GM12878 (cell line): ENCODE measurements around the gene IQSEC2. TPM values are rescaled to one million over a fixed set of nuclear protein-coding genes. Genes with fewer than 3 reads are reported as not detected.

Experiments
- polyA plus RNA-seq, 11 experiments: library from polyadenylated mRNA; depleted of rRNA in 4 of 11; unstranded in 6 of 11; stranded (reverse) in 5 of 11; fragments of >200 nt; fragmentation: Nextera tagmentation in 4 of 11; fragmentation: Illumina TruSeq in 1 of 11; extraction: Ambion mirVana in 4 of 11; extraction: Trizol in 1 of 11; gene quantifications; 1 replicate in 1 of 11; 2 replicates in 10 of 11; pipeline versions ENCODE4 v1.2.1 to v1.2.3, GENCODE V29; 2011 to 2016; ENCODE audit warnings: inconsistent platforms in 2 of 11, missing spikeins in 2 of 11, low read depth in 1 of 11
- small RNA-seq: library from RNA; depleted of rRNA; stranded (forward); fragments of <200 nt; gene quantifications from one replicate; pipeline ENCODE3, GENCODE V24; 2014
- total RNA-seq, 4 experiments: library from RNA; depleted of rRNA in 3 of 4; stranded (reverse); fragments of >200 nt in 3 of 4; fragmentation: Illumina TruSeq in 1 of 4; extraction: Trizol in 1 of 4; gene quantifications; 2 replicates each; pipeline versions ENCODE4 v1.2.1 to v1.2.3, GENCODE V29; 2013 to 2021

IQSEC2 gene
- total and polyA plus RNA-seq, 10 of the 15 experiments (the other 5 are each of a cell fraction or from before 2014, with no cell fraction given), result 0.01 to 0.23 (median 0.04) TPM; not detected in 3

Small RNA genes lying within 50 kb of the gene (small RNA-seq; reads per million reads assigned to genes)
- gene RF00019, result not detected

Other genes with a start within 250 kb of the IQSEC2 start
- 0.06 and 0.27 TPM in 2 replicates for gene GPR173, start 232.8 kb downstream of the IQSEC2 start, total RNA-seq (2014; rRNA removed)
- gene GPR173, start 232.8 kb downstream of the IQSEC2 start, total RNA-seq (2014; rRNA removed; fragmentation: Illumina TruSeq; extraction: Trizol), result 0.04 and 0.05 TPM in 2 replicates
- gene GPR173, start 232.8 kb downstream of the IQSEC2 start, total RNA-seq (2021), result 0.10 and 0.11 TPM in 2 replicates
- 0.10 and 0.14 TPM in 2 replicates for gene GPR173, start 232.8 kb downstream of the IQSEC2 start, polyA plus RNA-seq (2011; rRNA removed)
- gene GPR173, start 232.8 kb downstream of the IQSEC2 start, polyA plus RNA-seq (2014; fragmentation: Illumina TruSeq; extraction: Trizol), result 0.13 TPM in 2 replicates
- gene GPR173, start 232.8 kb downstream of the IQSEC2 start, polyA plus RNA-seq (2014; fragmentation: Nextera tagmentation; extraction: Ambion mirVana), result not detected
- gene GPR173, start 232.8 kb downstream of the IQSEC2 start, polyA plus RNA-seq (2014; rRNA removed), result 0.05 and 0.24 TPM in 2 replicates
- not detected for gene GPR173, start 232.8 kb downstream of the IQSEC2 start, polyA plus RNA-seq (2016; fragmentation: Nextera tagmentation; extraction: Ambion mirVana)
- 12.8 and 13.4 TPM in 2 replicates for gene TSPYL2, start 199.2 kb downstream of the IQSEC2 start, total RNA-seq (2014; rRNA removed)
- 12.3 and 12.9 TPM in 2 replicates for gene TSPYL2, start 199.2 kb downstream of the IQSEC2 start, total RNA-seq (2014; rRNA removed; fragmentation: Illumina TruSeq; extraction: Trizol)
- 16.0 and 16.1 TPM in 2 replicates for gene TSPYL2, start 199.2 kb downstream of the IQSEC2 start, total RNA-seq (2021)
- 19.9 and 20.1 TPM in 2 replicates for gene TSPYL2, start 199.2 kb downstream of the IQSEC2 start, polyA plus RNA-seq (2011; rRNA removed)
- gene TSPYL2, start 199.2 kb downstream of the IQSEC2 start, polyA plus RNA-seq (2014; fragmentation: Illumina TruSeq; extraction: Trizol), result 24.6 and 29.5 TPM in 2 replicates
- 1 to 10 TPM in 1 of 2 experiments, under 1 TPM in 1; 0.53 to 1.8 TPM for gene TSPYL2, start 199.2 kb downstream of the IQSEC2 start, polyA plus RNA-seq (2014; fragmentation: Nextera tagmentation; extraction: Ambion mirVana)
- gene TSPYL2, start 199.2 kb downstream of the IQSEC2 start, polyA plus RNA-seq (2014; rRNA removed), result 19.7 and 20.0 TPM in 2 replicates
- gene TSPYL2, start 199.2 kb downstream of the IQSEC2 start, polyA plus RNA-seq (2016; fragmentation: Nextera tagmentation; extraction: Ambion mirVana), result 10 to 100 TPM; 13.3 to 15.6 TPM
- 7.0 and 8.6 TPM in 2 replicates for gene KANTR, start 187.4 kb downstream of the IQSEC2 start, total RNA-seq (2014; rRNA removed)
- gene KANTR, start 187.4 kb downstream of the IQSEC2 start, total RNA-seq (2014; rRNA removed; fragmentation: Illumina TruSeq; extraction: Trizol), result 8.5 and 9.8 TPM in 2 replicates
- gene KANTR, start 187.4 kb downstream of the IQSEC2 start, total RNA-seq (2021), result 5.3 and 6.0 TPM in 2 replicates
- 14.8 and 21.1 TPM in 2 replicates for gene KANTR, start 187.4 kb downstream of the IQSEC2 start, polyA plus RNA-seq (2011; rRNA removed)
- 6.0 and 7.5 TPM in 2 replicates for gene KANTR, start 187.4 kb downstream of the IQSEC2 start, polyA plus RNA-seq (2014; fragmentation: Illumina TruSeq; extraction: Trizol)
- 1 to 10 TPM in 1 of 2 experiments, under 1 TPM in 1; 1.00 to 1.1 TPM for gene KANTR, start 187.4 kb downstream of the IQSEC2 start, polyA plus RNA-seq (2014; fragmentation: Nextera tagmentation; extraction: Ambion mirVana)
- 5.1 and 5.4 TPM in 2 replicates for gene KANTR, start 187.4 kb downstream of the IQSEC2 start, polyA plus RNA-seq (2014; rRNA removed)
- gene KANTR, start 187.4 kb downstream of the IQSEC2 start, polyA plus RNA-seq (2016; fragmentation: Nextera tagmentation; extraction: Ambion mirVana), result 1 to 10 TPM; 4.5 to 4.6 TPM
- gene KDM5C, start 56.4 kb downstream of the IQSEC2 start, total RNA-seq (2014; rRNA removed), result 48.0 and 59.2 TPM in 2 replicates
- 35.7 and 42.1 TPM in 2 replicates for gene KDM5C, start 56.4 kb downstream of the IQSEC2 start, total RNA-seq (2014; rRNA removed; fragmentation: Illumina TruSeq; extraction: Trizol)
- gene KDM5C, start 56.4 kb downstream of the IQSEC2 start, total RNA-seq (2021), result 99.4 and 110 TPM in 2 replicates
- 40.2 and 88.5 TPM in 2 replicates for gene KDM5C, start 56.4 kb downstream of the IQSEC2 start, polyA plus RNA-seq (2011; rRNA removed)
- 45.1 and 51.0 TPM in 2 replicates for gene KDM5C, start 56.4 kb downstream of the IQSEC2 start, polyA plus RNA-seq (2014; fragmentation: Illumina TruSeq; extraction: Trizol)
- 1 to 10 TPM; 1.5 TPM for gene KDM5C, start 56.4 kb downstream of the IQSEC2 start, polyA plus RNA-seq (2014; fragmentation: Nextera tagmentation; extraction: Ambion mirVana)
- 58.5 and 64.7 TPM in 2 replicates for gene KDM5C, start 56.4 kb downstream of the IQSEC2 start, polyA plus RNA-seq (2014; rRNA removed)
- 10 to 100 TPM; 49.0 to 54.9 TPM for gene KDM5C, start 56.4 kb downstream of the IQSEC2 start, polyA plus RNA-seq (2016; fragmentation: Nextera tagmentation; extraction: Ambion mirVana)
- 50.2 and 59.1 TPM in 2 replicates for gene SMC1A, start 141.1 kb upstream of the IQSEC2 start, total RNA-seq (2014; rRNA removed)
- 63.1 and 69.4 TPM in 2 replicates for gene SMC1A, start 141.1 kb upstream of the IQSEC2 start, total RNA-seq (2014; rRNA removed; fragmentation: Illumina TruSeq; extraction: Trizol)
- 127 and 141 TPM in 2 replicates for gene SMC1A, start 141.1 kb upstream of the IQSEC2 start, total RNA-seq (2021)
- 63.0 and 81.2 TPM in 2 replicates for gene SMC1A, start 141.1 kb upstream of the IQSEC2 start, polyA plus RNA-seq (2011; rRNA removed)
- 128 and 134 TPM in 2 replicates for gene SMC1A, start 141.1 kb upstream of the IQSEC2 start, polyA plus RNA-seq (2014; fragmentation: Illumina TruSeq; extraction: Trizol)
- 10 to 100 TPM; 25.6 to 29.6 TPM for gene SMC1A, start 141.1 kb upstream of the IQSEC2 start, polyA plus RNA-seq (2014; fragmentation: Nextera tagmentation; extraction: Ambion mirVana)
- 74.8 and 82.0 TPM in 2 replicates for gene SMC1A, start 141.1 kb upstream of the IQSEC2 start, polyA plus RNA-seq (2014; rRNA removed)
- 100 to 1,000 TPM; 157 to 158 TPM for gene SMC1A, start 141.1 kb upstream of the IQSEC2 start, polyA plus RNA-seq (2016; fragmentation: Nextera tagmentation; extraction: Ambion mirVana)
- gene RIBC1, start 141.3 kb upstream of the IQSEC2 start, total RNA-seq (2014; rRNA removed), result 0.33 and 0.56 TPM in 2 replicates
- 0.32 and 0.40 TPM in 2 replicates for gene RIBC1, start 141.3 kb upstream of the IQSEC2 start, total RNA-seq (2014; rRNA removed; fragmentation: Illumina TruSeq; extraction: Trizol)
- gene RIBC1, start 141.3 kb upstream of the IQSEC2 start, total RNA-seq (2021), result 0.43 and 0.49 TPM in 2 replicates
- gene RIBC1, start 141.3 kb upstream of the IQSEC2 start, polyA plus RNA-seq (2011; rRNA removed), result 0.30 and 0.50 TPM in 2 replicates
- 0.21 and 0.73 TPM in 2 replicates for gene RIBC1, start 141.3 kb upstream of the IQSEC2 start, polyA plus RNA-seq (2014; fragmentation: Illumina TruSeq; extraction: Trizol)
- gene RIBC1, start 141.3 kb upstream of the IQSEC2 start, polyA plus RNA-seq (2014; fragmentation: Nextera tagmentation; extraction: Ambion mirVana), result under 1 TPM; 0.22 to 0.61 TPM
- 0.36 and 0.94 TPM in 2 replicates for gene RIBC1, start 141.3 kb upstream of the IQSEC2 start, polyA plus RNA-seq (2014; rRNA removed)
- 1 to 10 TPM in 1 of 2 experiments, under 1 TPM in 1; 0.51 to 1.0 TPM for gene RIBC1, start 141.3 kb upstream of the IQSEC2 start, polyA plus RNA-seq (2016; fragmentation: Nextera tagmentation; extraction: Ambion mirVana)
- gene HSD17B10, start 152.8 kb upstream of the IQSEC2 start, total RNA-seq (2014; rRNA removed), result 192 and 195 TPM in 2 replicates
- gene HSD17B10, start 152.8 kb upstream of the IQSEC2 start, total RNA-seq (2014; rRNA removed; fragmentation: Illumina TruSeq; extraction: Trizol), result 133 and 144 TPM in 2 replicates
- 165 and 179 TPM in 2 replicates for gene HSD17B10, start 152.8 kb upstream of the IQSEC2 start, total RNA-seq (2021)
- gene HSD17B10, start 152.8 kb upstream of the IQSEC2 start, polyA plus RNA-seq (2011; rRNA removed), result 136 and 243 TPM in 2 replicates
- 134 and 174 TPM in 2 replicates for gene HSD17B10, start 152.8 kb upstream of the IQSEC2 start, polyA plus RNA-seq (2014; fragmentation: Illumina TruSeq; extraction: Trizol)
- 100 to 1,000 TPM in 1 of 2 experiments, 10 to 100 TPM in 1; 43.7 to 114 TPM for gene HSD17B10, start 152.8 kb upstream of the IQSEC2 start, polyA plus RNA-seq (2014; fragmentation: Nextera tagmentation; extraction: Ambion mirVana)
- gene HSD17B10, start 152.8 kb upstream of the IQSEC2 start, polyA plus RNA-seq (2014; rRNA removed), result 200 and 205 TPM in 2 replicates
- 100 to 1,000 TPM; 281 to 313 TPM for gene HSD17B10, start 152.8 kb upstream of the IQSEC2 start, polyA plus RNA-seq (2016; fragmentation: Nextera tagmentation; extraction: Ambion mirVana)